Measurements from ENCODE around the gene EFCAB13. TPM values are rescaled to one million over a fixed set of nuclear protein-coding genes. Genes with fewer than 3 reads are reported as not detected.

EFCAB13 gene
- total RNA-seq, 2 experiments from 2014 or later, result 4.3 to 5.9 TPM

GRCh38 chr17:47335101-47335936 lies 11.6 kb downstream of the EFCAB13 start:
- no peak overlapping the region for H3K4me3 Mint-ChIP-seq
- no peaks in the 10 kb centered on the region for H3K4me1 Mint-ChIP-seq (ENCODE audit: low read depth)
- intact Hi-C loops (cut with micrococcal nuclease), result no loop called here
- ATAC-seq (no peak), DNase-seq (no peak)
- no peak overlapping the region for H3K27ac Mint-ChIP-seq
- CTCF ChIA-PET, result interaction anchor here (2.1 kb wide), 1 partner anchor 280 kb away, joined by 7 read pairs; no protein-coding TSS in a partner anchor
- POLR2A ChIA-PET, result no interaction called here
- TF ChIP-seq CTCF (IDR thresholded peaks at IDR 0.05), result no peak
- no peaks in the 10 kb centered on the region for H3K9me3 Mint-ChIP-seq
- H3K27me3 Mint-ChIP-seq, result no peaks in the 10 kb centered on the region
- peaks cover 8% of the 10 kb centered on the region for H3K36me3 Mint-ChIP-seq (ENCODE audit: low read depth)

- Mint-ChIP-seq H3K27me3 (no peaks in the 10 kb centered on the region), H3K4me3 (no peak overlapping the region), H3K4me1 (ENCODE audit: low read depth) (no peaks in the 10 kb centered on the region), H3K9me3 (no peaks in the 10 kb centered on the region), H3K27ac (no peak overlapping the region), H3K36me3 (ENCODE audit: low read depth) (peaks cover 4% of the 10 kb centered on the region)
- intact Hi-C loops (cut with micrococcal nuclease), result no loop called here
- ChIA-PET CTCF (interaction anchor here (1.0 kb wide), 1 partner anchor 278 kb away, joined by 4 read pairs; no protein-coding TSS in a partner anchor), POLR2A (no interaction called here)
- TF ChIP-seq CTCF (IDR thresholded peaks at IDR 0.05), result no peak
- no peak for ATAC-seq
- DNase-seq, result no peak
Observed at GRCh38 chr17:47338026-47338425, 14.3 kb downstream of the EFCAB13 start.

- POLR2A ChIA-PET, result no interaction called here
- TF ChIP-seq CTCF (IDR thresholded peaks at IDR 0.05), result no peak
- Mint-ChIP-seq H3K4me3 (no peak overlapping the region), H3K4me1 (ENCODE audit: low read depth) (peaks cover 4% of the 10 kb centered on the region), H3K9me3 (no peaks in the 10 kb centered on the region), H3K27ac (no peak overlapping the region), H3K27me3 (no peaks in the 10 kb centered on the region), H3K36me3 (ENCODE audit: low read depth) (peaks cover 3% of the 10 kb centered on the region)
- CTCF ChIA-PET, result interaction anchor here (1.6 kb wide), 1 partner anchor 123 kb away, joined by 4 read pairs; no protein-coding TSS in a partner anchor
- DNase-seq, result no peak
- intact Hi-C loops (cut with micrococcal nuclease), result no loop called here
- ATAC-seq, result no peak
Observed at GRCh38 chr17:47352848-47353247, 29.1 kb downstream of the EFCAB13 start.

- POLR2A ChIA-PET, result no interaction called here
- intact Hi-C loops (cut with micrococcal nuclease), result no loop called here
- Mint-ChIP-seq H3K27ac (no peak overlapping the region), H3K36me3 (ENCODE audit: low read depth) (peaks cover 3% of the 10 kb centered on the region), H3K9me3 (no peaks in the 10 kb centered on the region), H3K27me3 (no peaks in the 10 kb centered on the region), H3K4me3 (no peak overlapping the region), H3K4me1 (ENCODE audit: low read depth) (peaks cover 3% of the 10 kb centered on the region)
- DNase-seq, result no peak
- CTCF ChIA-PET, result no interaction called here
- TF ChIP-seq CTCF (IDR thresholded peaks at IDR 0.05), result no peak
- no peak for ATAC-seq
Observed at GRCh38 chr17:47358652-47359051, 34.9 kb downstream of the EFCAB13 start.

- DNase-seq (no peak), ATAC-seq (no peak)
- Mint-ChIP-seq H3K4me3 (no peak overlapping the region), H3K36me3 (ENCODE audit: low read depth) (no peaks in the 10 kb centered on the region), H3K27ac (no peak overlapping the region), H3K4me1 (ENCODE audit: low read depth) (no peaks in the 10 kb centered on the region), H3K27me3 (no peaks in the 10 kb centered on the region), H3K9me3 (no peaks in the 10 kb centered on the region)
- intact Hi-C loops (cut with micrococcal nuclease), result no loop called here
- CTCF ChIA-PET, result interaction anchor here (1.2 to 3.1 kb wide), 2 partner anchors 19 to 252 kb away, joined by 3 to 18 read pairs; no protein-coding TSS in a partner anchor
- POLR2A ChIA-PET, result no interaction called here
- TF ChIP-seq CTCF (IDR thresholded peaks at IDR 0.05), result no peak
Observed at GRCh38 chr17:47363171-47363570, 39.4 kb downstream of the EFCAB13 start.

Data from activated CD8-positive, alpha-beta T cell treated with anti-CD3 and anti-CD28 coated beads for 36 hours (primary cell).